SK-N-SH (cell line): ENCODE measurements around the gene PPP1CA. TPM values are rescaled to one million over a fixed set of nuclear protein-coding genes. Genes with fewer than 3 reads are reported as not detected.

Experiments used
- CTCF ChIA-PET: fragments of 300-600, 350-600 bp; formaldehyde crosslinking; extraction: SDS; loops from one replicate; lab custom pipeline; 2021; lab: Yijun Ruan, JAX
- POLR2A ChIA-PET: fragments of 350-600 bp; sonication (Branson Sonifier 250); formaldehyde crosslinking; extraction: SDS; loops from one replicate; lab custom pipeline; 2020; ENCODE audit warnings: antibody characterized with exemption, inconsistent platforms; lab: Yijun Ruan, JAX
- DNase-seq: peaks from one replicate; pipeline ENCODE4 v3.0.0; 2012
- H2AFZ ChIP-seq: fragments of 200-600 bp; sonication (generic); 2 replicates; pipeline ENCODE4 v1.8.1; 2016; ENCODE audit warnings: antibody characterized with exemption, mild to moderate bottlenecking, low read depth
- H3F3A ChIP-seq: fragments of 200-600 bp; sonication (generic); replicated peaks from 2 replicates; pipeline ENCODE3; 2016; ENCODE audit warnings: antibody characterized with exemption, mild to moderate bottlenecking; ENCODE audit not compliant: insufficient read depth
- H3K27ac ChIP-seq, 2 experiments: fragments of 200-500 bp in 1 of 2; fragments of 200-600 bp in 1 of 2; sonication (Bioruptor generic) in 1 of 2; sonication (generic), shearing (Covaris generic) in 1 of 2; 2 replicates each; pipeline versions ENCODE4 v1.5.1 to v1.6.1; 2014 to 2016; ENCODE audit warnings: low read depth in 2 of 2, inconsistent platforms in 1 of 2, low read length in 1 of 2, mild to moderate bottlenecking in 1 of 2, mixed read lengths in 1 of 2
- H3K27me3 ChIP-seq: fragments of 200-600 bp; sonication (generic), shearing (Covaris generic); 2 replicates; pipeline ENCODE4 v1.6.1; 2016; ENCODE audit warnings: mixed run types; ENCODE audit not compliant: insufficient read depth
- H3K36me3 ChIP-seq, 2 experiments: fragments of 200-500 bp in 1 of 2; fragments of 200-600 bp in 1 of 2; sonication (Bioruptor generic) in 1 of 2; sonication (generic) in 1 of 2; replicated peaks in 1 of 2; 2 replicates each; pipeline versions ENCODE3 to v1.5.1; 2014 to 2016; ENCODE audit warnings: low read length in 1 of 2, mild to moderate bottlenecking in 1 of 2; ENCODE audit not compliant: insufficient read depth in 2 of 2, control insufficient read depth in 1 of 2
- H3K4me1 ChIP-seq, 2 experiments: fragments of 200-500 bp in 1 of 2; fragments of 200-600 bp in 1 of 2; sonication (Bioruptor generic) in 1 of 2; sonication (generic), shearing (Covaris generic) in 1 of 2; 2 replicates each; pipeline versions ENCODE4 v1.5.1 to v1.6.1; 2014 to 2016; ENCODE audit warnings: low read depth in 1 of 2, low read length in 1 of 2, mixed run types in 1 of 2; ENCODE audit not compliant: insufficient read depth in 2 of 2, control insufficient read depth in 1 of 2
- H3K4me2 ChIP-seq: fragments of 200-600 bp; sonication (generic), shearing (Covaris generic); 2 replicates; pipeline ENCODE4 v1.6.1; 2017; ENCODE audit warnings: mixed run types
- H3K4me3 ChIP-seq, 2 experiments: fragments of 200-500 bp in 1 of 2; fragments of 200-600 bp in 1 of 2; sonication (Bioruptor generic) in 1 of 2; sonication (generic), shearing (Covaris generic) in 1 of 2; 2 replicates each; pipeline versions ENCODE4 v1.5.1 to v1.8.1; 2014 to 2016; ENCODE audit warnings: low read depth in 2 of 2, inconsistent platforms in 1 of 2, low read length in 1 of 2, mild to moderate bottlenecking in 1 of 2, mixed read lengths in 1 of 2, moderate library complexity in 1 of 2
- H3K79me2 ChIP-seq: fragments of 200-600 bp; sonication (generic); 2 replicates; pipeline ENCODE4 v1.8.1; 2017; ENCODE audit warnings: mild to moderate bottlenecking; ENCODE audit not compliant: insufficient read depth
- H3K9ac ChIP-seq: fragments of 200-600 bp; sonication (generic); 2 replicates; pipeline ENCODE4 v1.6.1; 2017; ENCODE audit warnings: mixed run types
- H3K9me2 ChIP-seq: fragments of 200-600 bp; sonication (generic); 2 replicates; pipeline ENCODE4 v1.6.1; 2017; ENCODE audit warnings: mixed run types
- H3K9me3 ChIP-seq: fragments of 200-600 bp; sonication (generic); 2 replicates; pipeline ENCODE4 v1.6.1; 2017; ENCODE audit warnings: mixed run types, mild to moderate bottlenecking, moderate library complexity
- H4K20me1 ChIP-seq: fragments of 200-600 bp; sonication (generic); 2 replicates; pipeline ENCODE4 v1.6.1; 2017; ENCODE audit warnings: mild to moderate bottlenecking, mixed run types; ENCODE audit not compliant: insufficient read depth
- CHD2 ChIP-seq: fragments of 150-350 bp; IDR thresholded peaks from 2 replicates; pipeline ENCODE4 v1.6.1; 2018; ENCODE audit warnings: low read length; ENCODE audit not compliant: partially characterized antibody
- IRF3 ChIP-seq: fragments of 150-350 bp; IDR thresholded peaks from 2 replicates; pipeline ENCODE4 v1.6.1; 2016; ENCODE audit warnings: mild to moderate bottlenecking, low read depth, low read length
- MAX ChIP-seq: IDR thresholded peaks from 2 replicates; pipeline ENCODE4 v1.4.0; 2012; ENCODE audit warnings: low read depth
- MXI1 ChIP-seq: IDR thresholded peaks from 2 replicates; pipeline ENCODE4 v1.6.1; 2012; ENCODE audit warnings: mild to moderate bottlenecking, low read depth, low read length, improper control_type of control experiment
- PBX3 ChIP-seq: IDR thresholded peaks from 2 replicates; pipeline ENCODE4; 2012
- POLR2AphosphoS5 ChIP-seq: IDR thresholded peaks from 2 replicates; pipeline ENCODE4 v1.6.1; 2012; ENCODE audit warnings: low read depth, low read length
- RAD21 ChIP-seq: IDR thresholded peaks from 2 replicates; pipeline ENCODE4 v1.6.1; 2012; ENCODE audit warnings: mild to moderate bottlenecking, low read length
- RCOR1 ChIP-seq: fragments of 150-350 bp; IDR thresholded peaks from 2 replicates; pipeline ENCODE4 v1.6.1; 2017; ENCODE audit warnings: antibody characterized with exemption, low read length
- RFX5 ChIP-seq: IDR thresholded peaks from 2 replicates; pipeline ENCODE4 v1.6.1; 2012; ENCODE audit warnings: mild to moderate bottlenecking, improper control_type of control experiment, low read length
- RXRA ChIP-seq: IDR thresholded peaks from 2 replicates; pipeline ENCODE4 v1.4.0; 2012; ENCODE audit warnings: low read depth, mild to moderate bottlenecking, borderline replicate concordance
- YY1 ChIP-seq: IDR thresholded peaks from 2 replicates; pipeline ENCODE4 v1.4.0; 2012; ENCODE audit warnings: low read depth, mild to moderate bottlenecking
- WGBS: methylation state at CpG from one replicate; pipeline ENCODE4 v1.1.6; 2017; ENCODE audit warnings: low lambda C conversion rate; 5-methylcytosine and 5-hydroxymethylcytosine counted together
- polyA plus RNA-seq, 3 experiments: library from polyadenylated mRNA; depleted of rRNA; stranded (reverse); fragments of >200 nt; gene quantifications; 2 replicates each; pipeline ENCODE4 v1.2.3, GENCODE V29; 2012
- TF ChIP-seq, protein P1 (sequence below): IDR thresholded peaks from 2 replicates; pipeline ENCODE4 v1.6.1; 2012; ENCODE audit warnings: mild to moderate bottlenecking, low read depth, low read length, moderate library complexity

Gene PPP1CA
- polyA plus RNA-seq, 1 of the 3 experiments (the other 2 are of a cell fraction): 261 TPM

- TF ChIP-seq, protein P1, sequence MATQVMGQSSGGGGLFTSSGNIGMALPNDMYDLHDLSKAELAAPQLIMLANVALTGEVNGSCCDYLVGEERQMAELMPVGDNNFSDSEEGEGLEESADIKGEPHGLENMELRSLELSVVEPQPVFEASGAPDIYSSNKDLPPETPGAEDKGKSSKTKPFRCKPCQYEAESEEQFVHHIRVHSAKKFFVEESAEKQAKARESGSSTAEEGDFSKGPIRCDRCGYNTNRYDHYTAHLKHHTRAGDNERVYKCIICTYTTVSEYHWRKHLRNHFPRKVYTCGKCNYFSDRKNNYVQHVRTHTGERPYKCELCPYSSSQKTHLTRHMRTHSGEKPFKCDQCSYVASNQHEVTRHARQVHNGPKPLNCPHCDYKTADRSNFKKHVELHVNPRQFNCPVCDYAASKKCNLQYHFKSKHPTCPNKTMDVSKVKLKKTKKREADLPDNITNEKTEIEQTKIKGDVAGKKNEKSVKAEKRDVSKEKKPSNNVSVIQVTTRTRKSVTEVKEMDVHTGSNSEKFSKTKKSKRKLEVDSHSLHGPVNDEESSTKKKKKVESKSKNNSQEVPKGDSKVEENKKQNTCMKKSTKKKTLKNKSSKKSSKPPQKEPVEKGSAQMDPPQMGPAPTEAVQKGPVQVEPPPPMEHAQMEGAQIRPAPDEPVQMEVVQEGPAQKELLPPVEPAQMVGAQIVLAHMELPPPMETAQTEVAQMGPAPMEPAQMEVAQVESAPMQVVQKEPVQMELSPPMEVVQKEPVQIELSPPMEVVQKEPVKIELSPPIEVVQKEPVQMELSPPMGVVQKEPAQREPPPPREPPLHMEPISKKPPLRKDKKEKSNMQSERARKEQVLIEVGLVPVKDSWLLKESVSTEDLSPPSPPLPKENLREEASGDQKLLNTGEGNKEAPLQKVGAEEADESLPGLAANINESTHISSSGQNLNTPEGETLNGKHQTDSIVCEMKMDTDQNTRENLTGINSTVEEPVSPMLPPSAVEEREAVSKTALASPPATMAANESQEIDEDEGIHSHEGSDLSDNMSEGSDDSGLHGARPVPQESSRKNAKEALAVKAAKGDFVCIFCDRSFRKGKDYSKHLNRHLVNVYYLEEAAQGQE: no peak
- no peak for TF ChIP-seq MAX
- no peak for TF ChIP-seq RXRA
- TF ChIP-seq CHD2: no peak
- TF ChIP-seq RAD21: no peak
- TF ChIP-seq PBX3: no peak
These were observed 18.5 kb upstream of the PPP1CA start (continued) for GRCh38 chr11:67420147-67420645.

DNA sequence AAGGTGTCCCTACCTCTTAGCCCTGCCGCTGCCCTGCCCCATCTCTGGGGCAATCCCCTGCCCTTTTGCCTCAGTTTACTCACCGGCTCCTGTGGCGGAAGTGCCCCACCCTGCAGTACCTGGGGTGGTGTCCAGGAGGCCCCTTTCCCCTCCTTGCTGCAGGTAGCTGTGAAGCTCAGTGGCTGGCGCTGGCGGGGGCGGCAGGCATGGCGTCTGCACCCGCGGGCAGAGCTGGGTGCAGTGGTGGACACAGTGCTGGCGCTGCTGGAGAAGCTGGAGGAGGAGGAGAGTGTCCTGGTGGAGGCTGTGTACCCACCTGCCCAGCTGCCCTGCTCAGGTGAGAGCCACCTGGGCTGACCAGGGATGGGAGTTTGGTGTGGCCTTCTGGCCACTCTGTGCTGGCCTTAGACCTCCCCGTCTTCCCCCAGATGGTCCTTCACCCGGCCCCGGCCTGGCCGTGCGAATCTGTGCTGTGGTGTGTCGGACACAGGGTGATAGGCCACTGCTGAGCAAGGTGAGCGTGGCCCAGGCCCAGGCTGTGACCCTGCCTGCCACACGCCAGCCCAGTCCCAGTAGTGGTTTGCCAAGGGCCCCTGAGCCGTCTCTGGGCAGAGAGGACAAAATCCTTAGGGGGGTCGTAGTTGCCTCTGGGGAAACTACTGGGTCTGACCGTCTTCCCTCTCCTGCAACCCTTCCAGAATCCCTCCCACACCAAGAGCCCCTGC, 17.8 kb upstream of the PPP1CA start:
- H3K27me3 ChIP-seq: no peaks in the 10 kb centered on the region
- DNase-seq: no peak
- H3K9ac ChIP-seq: no peak overlapping the region
- H3K27ac ChIP-seq: no peak overlapping the region
- TF ChIP-seq POLR2AphosphoS5 (no peak), RFX5 (no peak), MAX (no peak), YY1 (no peak), RCOR1 (no peak), MXI1 (no peak), IRF3 (no peak)
- CTCF ChIA-PET: interaction anchor here (0.8 to 2.7 kb wide), 3 partner anchors 14 to 37 kb away, joined by 3 to 17 read pairs (median 4); partner anchors contain the start of gene PPP1CA
- H3K4me2 ChIP-seq: no peak overlapping the region
- H3K4me3 ChIP-seq: no peak overlapping the region
- no peak overlapping the region for H2AFZ ChIP-seq
- no peaks in the 10 kb centered on the region for H3K79me2 ChIP-seq
- 98% methylated on average over 8 of the region's 21 CpGs for WGBS
- no peaks in the 10 kb centered on the region for H3F3A ChIP-seq
- peaks cover 8 to 9% of the 10 kb centered on the region in 2 experiments; a peak in 2 of 4 replicates for H3K4me1 ChIP-seq
- no peaks in the 10 kb centered on the region for H3K9me3 ChIP-seq
- POLR2A ChIA-PET: interaction anchor here (1.0 to 1.3 kb wide), 2 partner anchors 24 to 28 kb away, joined by 3 to 4 read pairs; partner anchors contain the start of gene RAD9A
- H3K9me2 ChIP-seq: no peaks in the 10 kb centered on the region
- no peaks in the 10 kb centered on the region for H4K20me1 ChIP-seq
- H3K36me3 ChIP-seq: no peaks in the 10 kb centered on the region
